MCF 10A (cell line): ENCODE results near the gene MORN1. TPM values are rescaled to one million over a fixed set of nuclear protein-coding genes. Genes with fewer than 3 reads are reported as not detected.
"Not testable (repeated sequence)": the region's sequence is repeated elsewhere in the genome, so short reads cannot be mapped to it uniquely, and the experiment has no call there.

Experiments
- BruUV-seq: library from RNA; stranded (reverse); fragments of 400-500 nt; replicated peaks from 2 replicates; lab custom pipeline; 2021; lab: Mats Ljungman, UMichigan
- CTCF ChIA-PET: fragments of 300-600 bp; sonication (Branson Sonifier 250); formaldehyde crosslinking; extraction: SDS; loops from one replicate; lab custom pipeline; 2021; ENCODE audit warnings: antibody characterized with exemption, inconsistent platforms; lab: Yijun Ruan, JAX
- POLR2A ChIA-PET: fragments of 300-600, 350-650 bp; sonication (Branson Sonifier 250); formaldehyde crosslinking; extraction: SDS; loops from one replicate; lab custom pipeline; 2020; ENCODE audit warnings: antibody characterized with exemption, inconsistent platforms; lab: Yijun Ruan, JAX
- DNase-seq: peaks from one replicate; pipeline ENCODE4 v3.0.0-alpha.2; 2018; ENCODE audit not compliant: unreplicated experiment
- H3K27ac Mint-ChIP-seq: one replicate; pipeline ENCODE4 v1.8.0; 2022; ENCODE audit warnings: mild to moderate bottlenecking, low read depth, mixed read lengths; ENCODE audit not compliant: unreplicated experiment
- H3K27me3 Mint-ChIP-seq: one replicate; pipeline ENCODE4 v1.8.0; 2022; ENCODE audit warnings: mixed read lengths; ENCODE audit not compliant: insufficient read depth, unreplicated experiment
- H3K36me3 Mint-ChIP-seq: one replicate; pipeline ENCODE4 v1.8.0; 2022; ENCODE audit warnings: mild to moderate bottlenecking, moderate library complexity, mixed read lengths; ENCODE audit not compliant: insufficient read depth, unreplicated experiment
- H3K4me1 Mint-ChIP-seq: one replicate; pipeline ENCODE4 v1.8.0; 2022; ENCODE audit warnings: mixed read lengths; ENCODE audit not compliant: insufficient read depth, unreplicated experiment
- H3K4me3 Mint-ChIP-seq: one replicate; pipeline ENCODE4 v1.8.0; 2022; ENCODE audit warnings: mild to moderate bottlenecking, moderate library complexity, mixed read lengths; ENCODE audit not compliant: unreplicated experiment
- H3K9me3 Mint-ChIP-seq: one replicate; pipeline ENCODE4 v1.8.0; 2022; ENCODE audit warnings: mixed read lengths; ENCODE audit not compliant: unreplicated experiment
- intact Hi-C: fragments of 100-400 bp; cut with micrococcal nuclease; formaldehyde crosslinking; loops from 2 replicates; pipeline ENCODE4 v1.14.1; 2022
- total RNA-seq: library from RNA; stranded (reverse); gene quantifications from 2 replicates; pipeline ENCODE4 v1.2.3, GENCODE V29; 2022
- TF ChIP-seq, protein P1 (sequence below): fragments of 200-600 bp; IDR thresholded peaks from one replicate; pipeline ENCODE4 v1.8.0; 2022; ENCODE audit warnings: antibody characterized with exemption, mild to moderate bottlenecking; ENCODE audit not compliant: unreplicated experiment

MORN1 gene
- total RNA-seq, 1 experiment from 2014 or later, result 19.4 TPM

GRCh38 chr1:2335721-2336455, 55.5 kb downstream of the MORN1 start:
- BruUV-seq, result no TSS peak
- ChIA-PET POLR2A (interaction anchor here (0.6 kb wide), 1 partner anchor 163 kb away, joined by 3 read pairs; no protein-coding TSS in a partner anchor), CTCF (interaction anchor here (0.6 kb wide), 2 partner anchors 46 to 141 kb away, joined by 3 read pairs; no protein-coding TSS in a partner anchor)
- Mint-ChIP-seq H3K27ac (no peak overlapping the region), H3K36me3 (no peaks in the 10 kb centered on the region), H3K9me3 (no peaks in the 10 kb centered on the region), H3K27me3 (peaks cover 14% of the 10 kb centered on the region), H3K4me1 (no peaks in the 10 kb centered on the region), H3K4me3 (no peak overlapping the region)
- TF ChIP-seq, protein P1, sequence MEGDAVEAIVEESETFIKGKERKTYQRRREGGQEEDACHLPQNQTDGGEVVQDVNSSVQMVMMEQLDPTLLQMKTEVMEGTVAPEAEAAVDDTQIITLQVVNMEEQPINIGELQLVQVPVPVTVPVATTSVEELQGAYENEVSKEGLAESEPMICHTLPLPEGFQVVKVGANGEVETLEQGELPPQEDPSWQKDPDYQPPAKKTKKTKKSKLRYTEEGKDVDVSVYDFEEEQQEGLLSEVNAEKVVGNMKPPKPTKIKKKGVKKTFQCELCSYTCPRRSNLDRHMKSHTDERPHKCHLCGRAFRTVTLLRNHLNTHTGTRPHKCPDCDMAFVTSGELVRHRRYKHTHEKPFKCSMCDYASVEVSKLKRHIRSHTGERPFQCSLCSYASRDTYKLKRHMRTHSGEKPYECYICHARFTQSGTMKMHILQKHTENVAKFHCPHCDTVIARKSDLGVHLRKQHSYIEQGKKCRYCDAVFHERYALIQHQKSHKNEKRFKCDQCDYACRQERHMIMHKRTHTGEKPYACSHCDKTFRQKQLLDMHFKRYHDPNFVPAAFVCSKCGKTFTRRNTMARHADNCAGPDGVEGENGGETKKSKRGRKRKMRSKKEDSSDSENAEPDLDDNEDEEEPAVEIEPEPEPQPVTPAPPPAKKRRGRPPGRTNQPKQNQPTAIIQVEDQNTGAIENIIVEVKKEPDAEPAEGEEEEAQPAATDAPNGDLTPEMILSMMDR, result no peak
- intact Hi-C loops, result no loop called here
- DNase-seq, result no peak

GRCh38 chr1:2334883-2335534, 56.3 kb downstream of the MORN1 start:
- H3K4me1 Mint-ChIP-seq, result no peaks in the 10 kb centered on the region

DNA sequence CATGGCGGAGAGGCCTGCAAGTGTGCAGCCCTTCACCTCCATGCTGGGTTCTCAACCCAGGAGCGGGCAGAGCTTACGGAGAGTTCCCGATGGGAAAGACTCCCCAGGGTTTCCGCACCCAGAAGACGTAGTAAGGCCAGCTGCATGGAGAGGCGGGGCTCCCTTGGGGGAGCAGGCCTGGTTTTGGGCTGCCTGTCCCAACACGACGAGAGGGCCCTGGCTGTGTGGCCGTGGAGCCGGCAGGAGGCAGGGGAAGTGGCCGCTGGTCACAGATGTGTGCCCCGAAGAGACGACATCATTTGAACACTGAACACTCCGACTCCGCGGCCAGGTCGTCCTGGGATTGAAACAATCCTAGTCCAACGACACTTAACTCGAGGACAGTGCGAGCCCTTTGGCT, 57.0 kb downstream of the MORN1 start:
- POLR2A ChIA-PET, result no interaction called here
- CTCF ChIA-PET, result no interaction called here
- Mint-ChIP-seq H3K36me3 (no peaks in the 10 kb centered on the region), H3K9me3 (no peaks in the 10 kb centered on the region), H3K27me3 (peaks cover 3% of the 10 kb centered on the region), H3K4me3 (no peak overlapping the region), H3K27ac (no peak overlapping the region), H3K4me1 (no peaks in the 10 kb centered on the region)
- BruUV-seq, result no TSS peak
- DNase-seq, result no peak
- intact Hi-C loops, result no loop called here
- TF ChIP-seq, protein P1, result no peak

More at GRCh38 chr1:2334883-2335534, 56.3 kb downstream of the MORN1 start:
- H3K27ac Mint-ChIP-seq, result no peak overlapping the region
- no peaks in the 10 kb centered on the region for H3K9me3 Mint-ChIP-seq
- H3K27me3 Mint-ChIP-seq, result peaks cover 9% of the 10 kb centered on the region
- DNase-seq, result no peak
- intact Hi-C loops, result no loop called here
- H3K36me3 Mint-ChIP-seq, result no peaks in the 10 kb centered on the region
- TF ChIP-seq, protein P1, result no peak
- ChIA-PET POLR2A (interaction anchor here (0.6 kb wide), 1 partner anchor 162 kb away, joined by 3 read pairs; no protein-coding TSS in a partner anchor), CTCF (no interaction called here)
- BruUV-seq, result no TSS peak
- H3K4me3 Mint-ChIP-seq, result no peak overlapping the region

GRCh38 chr1:2331580-2331979, 59.8 kb downstream of the MORN1 start:
- H3K36me3 Mint-ChIP-seq, POLR2A ChIA-PET, H3K9me3 Mint-ChIP-seq: not testable (repeated sequence)

More at GRCh38 chr1:2331580-2331979, 59.8 kb downstream of the MORN1 start:
- BruUV-seq, CTCF ChIA-PET, H3K27ac Mint-ChIP-seq, H3K4me3 Mint-ChIP-seq, H3K27me3 Mint-ChIP-seq, DNase-seq, intact Hi-C loops, H3K4me1 Mint-ChIP-seq: not testable (repeated sequence)
